HG03139 (cell line): Measurements from ENCODE around the gene C4orf36.
"Not testable (repeated sequence)": the region's sequence is repeated elsewhere in the genome, so short reads cannot be mapped to it uniquely, and the experiment has no call there.

ENCODE experiments used
- ATAC-seq: cut with Tn5 transposase; IDR thresholded peaks from one replicate; pipeline ENCODE4 v1.9.1; 2021; ENCODE audit not compliant: unreplicated experiment

Gene C4orf36

GRCh38 chr4:86917212-86918039 is 25.2 kb upstream of the C4orf36 start:
- no peak for ATAC-seq

GRCh38 chr4:86916392-86916791 is 24.2 kb upstream of the C4orf36 start:
- ATAC-seq, result no peak

- ATAC-seq, result no peak
Measured at GRCh38 chr4:86910820-86911684, 18.8 kb upstream of the C4orf36 start.

- ATAC-seq, result no peak
Measured at GRCh38 chr4:86910369-86910768, 18.1 kb upstream of the C4orf36 start.

GRCh38 chr4:86909546-86910295 is 17.5 kb upstream of the C4orf36 start:
- ATAC-seq, result no peak

GRCh38 chr4:86908251-86908657 is 16.0 kb upstream of the C4orf36 start:
- no peak for ATAC-seq

- ATAC-seq, result no peak
Measured at GRCh38 chr4:86901864-86902263, 9.6 kb upstream of the C4orf36 start.

GRCh38 chr4:86898562-86898961 is 6.3 kb upstream of the C4orf36 start:
- ATAC-seq, result no peak

- ATAC-seq, result no peak
Measured at GRCh38 chr4:86896596-86896995, 4.4 kb upstream of the C4orf36 start.

- no peak for ATAC-seq
Measured at GRCh38 chr4:86895692-86896488, 3.7 kb upstream of the C4orf36 start.

GRCh38 chr4:86894455-86894854 is 2.2 kb upstream of the C4orf36 start:
- no peak for ATAC-seq

- ATAC-seq, result no peak
Measured at GRCh38 chr4:86893136-86893535, 914 bp upstream of the C4orf36 start.

- ATAC-seq, result peak; percentile 3
Measured at GRCh38 chr4:86892636-86892960, 376 bp upstream of the C4orf36 start.

- no peak for ATAC-seq
Measured at GRCh38 chr4:86890790-86891189, 1.4 kb downstream of the C4orf36 start.

- ATAC-seq, result no peak
Measured at GRCh38 chr4:86879641-86880040, 12.6 kb downstream of the C4orf36 start.

- no peak for ATAC-seq
Measured at GRCh38 chr4:86878640-86879039, 13.6 kb downstream of the C4orf36 start.

- ATAC-seq, result no peak
Measured at GRCh38 chr4:86876894-86877685, 15.1 kb downstream of the C4orf36 start.

- ATAC-seq, result not testable (repeated sequence)
Measured at GRCh38 chr4:86875436-86875835, 16.8 kb downstream of the C4orf36 start.

- no peak for ATAC-seq
Measured at GRCh38 chr4:86872135-86872534, 20.1 kb downstream of the C4orf36 start.
